GM18520 (cell line): ENCODE results near the gene FGF14.
A peak's percentile ranks its signal among the peaks of the same experiment; 100 is the strongest.

Experiments
- ATAC-seq: cut with Tn5 transposase; IDR thresholded peaks from one replicate; pipeline ENCODE4 v1.9.1; 2021; ENCODE audit not compliant: unreplicated experiment

FGF14 gene

DNA sequence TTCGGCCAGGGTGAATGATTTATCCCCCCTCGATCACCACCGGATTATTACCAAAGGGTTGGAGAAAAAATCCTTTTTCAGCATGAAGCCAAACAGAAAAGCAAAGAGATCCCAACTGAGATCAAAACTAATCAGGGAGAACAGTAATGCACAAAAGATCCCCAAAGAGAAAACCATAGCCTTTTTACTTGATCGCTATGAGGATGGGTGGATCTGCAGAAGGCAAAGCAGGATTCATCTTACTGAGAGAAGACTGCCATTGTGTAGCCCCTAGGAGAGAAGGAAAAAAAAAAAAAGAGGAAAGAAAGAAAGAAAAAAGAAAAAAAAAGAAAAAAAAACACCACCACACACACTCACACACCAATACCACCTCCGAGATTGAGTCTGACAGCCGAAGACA is at the start of gene FGF14:
Gene FGF14, minus strand, starts transcription at position 283 of the 400 bp plus-strand sequence.
- no peak for ATAC-seq

DNA sequence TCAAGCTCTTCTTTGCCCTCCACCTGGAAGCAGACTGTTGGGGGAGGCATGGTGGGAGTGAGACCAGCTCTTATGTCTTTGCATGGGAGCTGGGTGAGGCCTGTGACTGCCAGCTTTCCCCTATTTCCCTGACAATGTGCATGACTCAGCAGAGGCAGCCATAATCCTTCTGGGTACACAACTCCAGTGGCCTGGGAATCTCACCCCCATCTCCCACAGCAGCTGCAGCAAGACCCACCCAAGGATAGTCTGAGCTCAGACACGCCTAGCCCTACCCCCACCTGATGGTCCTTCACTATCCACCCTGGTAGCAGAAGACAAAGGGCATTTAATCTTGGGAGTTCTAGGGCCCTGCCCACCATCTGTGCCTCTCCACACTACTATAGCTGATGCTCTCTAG is 41.4 kb upstream of the FGF14 start:
- no peak for ATAC-seq

DNA sequence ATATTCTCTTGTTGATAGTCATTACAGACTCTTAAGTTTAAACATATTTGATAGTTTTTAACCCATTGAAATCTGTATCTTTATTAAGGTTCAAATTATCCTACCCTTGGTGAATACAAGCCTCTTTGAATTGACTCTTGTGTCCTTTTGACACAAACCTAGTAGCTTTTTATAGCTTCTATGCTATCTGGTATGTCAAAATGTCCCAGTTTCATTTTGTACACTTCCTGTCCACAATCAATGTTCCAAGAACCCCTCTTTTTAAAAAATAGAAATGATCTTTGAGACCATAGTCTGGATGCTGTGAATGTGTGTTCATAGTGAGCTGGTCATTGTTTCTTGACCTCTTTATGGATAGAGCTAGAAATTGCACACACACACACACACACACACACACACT is 39.2 kb upstream of the FGF14 start:
- ATAC-seq: no peak

DNA sequence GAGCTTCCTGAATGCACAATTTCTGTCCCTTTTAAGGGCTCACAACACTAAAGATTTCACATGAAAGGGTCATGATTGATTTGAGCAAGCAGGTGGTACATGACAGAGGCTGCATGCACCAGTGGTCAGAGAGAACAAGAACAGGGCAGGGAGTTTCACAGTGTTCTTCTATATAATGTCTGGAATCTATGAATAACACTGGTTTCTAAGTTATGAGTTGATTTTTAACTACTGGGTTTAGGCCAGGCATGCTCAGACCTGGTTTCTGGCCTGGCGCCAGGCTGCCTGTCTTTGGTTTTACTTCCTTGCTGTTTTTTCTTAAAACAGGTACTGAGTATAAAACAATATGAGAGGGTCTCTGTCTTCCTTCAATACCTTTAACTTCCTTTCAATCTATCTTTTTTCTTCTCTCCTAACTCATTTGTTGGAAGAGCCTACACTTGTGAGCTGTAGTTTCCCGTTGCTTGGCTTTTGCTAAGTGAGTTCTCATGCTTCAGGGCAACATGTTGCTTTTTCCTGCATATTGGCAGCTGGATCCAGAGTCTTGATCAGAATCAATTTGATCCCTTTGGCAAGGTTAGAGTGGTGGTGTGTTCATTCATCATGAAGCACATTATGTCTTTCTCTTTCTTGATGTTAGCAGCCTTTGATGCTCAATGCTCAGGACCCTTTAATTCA is 38.5 kb upstream of the FGF14 start:
- ATAC-seq: no peak

DNA sequence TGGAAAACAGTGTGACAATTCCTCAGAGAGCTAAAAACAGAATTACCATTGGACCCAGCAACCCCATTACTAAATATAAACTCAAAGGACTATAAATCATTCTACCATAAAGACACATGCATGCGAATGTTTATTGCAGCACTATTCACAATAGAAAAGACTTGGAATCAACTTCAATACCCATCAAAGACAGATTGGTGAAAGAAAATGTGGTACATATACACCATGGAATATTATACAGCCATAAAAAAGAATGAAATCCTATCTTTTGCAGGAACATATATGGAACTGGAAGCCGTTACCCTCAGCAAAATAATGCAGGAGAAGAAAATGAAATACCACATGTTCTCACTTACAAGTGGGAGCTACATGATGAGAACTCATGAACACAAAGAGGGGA is 20.8 kb upstream of the FGF14 start:
- ATAC-seq: no peak

- ATAC-seq: no peak
Measured at GRCh38 chr13:102405499-102406100, 3.8 kb upstream of the FGF14 start.

- ATAC-seq: no peak
Measured at GRCh38 chr13:102402290-102402689, 442 bp upstream of the FGF14 start.

GRCh38 chr13:102401265-102401664 is 583 bp downstream of the FGF14 start:
- ATAC-seq: no peak

GRCh38 chr13:102400675-102401145 is 1.1 kb downstream of the FGF14 start:
- ATAC-seq: no peak

GRCh38 chr13:102399791-102400674 is 1.8 kb downstream of the FGF14 start:
- ATAC-seq: no peak

DNA sequence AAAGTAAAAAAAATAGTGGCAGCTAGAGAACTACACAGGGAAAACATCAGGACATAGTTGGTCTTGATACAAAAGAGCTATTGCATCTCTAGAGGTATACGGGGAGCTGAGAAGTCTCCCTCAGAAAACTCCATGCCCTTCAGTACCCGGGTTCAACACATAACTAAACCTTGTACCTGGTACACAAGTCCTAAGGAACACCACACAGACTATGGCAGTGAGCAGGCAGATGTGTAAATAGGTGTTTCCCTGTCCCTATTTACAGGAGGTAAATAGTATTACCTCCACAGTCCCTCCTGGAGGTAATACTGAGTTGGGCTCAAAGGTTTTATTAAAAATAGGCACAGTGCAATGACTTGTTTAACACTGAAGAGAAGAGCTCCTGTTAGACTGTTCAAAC is 5.9 kb downstream of the FGF14 start:
- no peak for ATAC-seq

DNA sequence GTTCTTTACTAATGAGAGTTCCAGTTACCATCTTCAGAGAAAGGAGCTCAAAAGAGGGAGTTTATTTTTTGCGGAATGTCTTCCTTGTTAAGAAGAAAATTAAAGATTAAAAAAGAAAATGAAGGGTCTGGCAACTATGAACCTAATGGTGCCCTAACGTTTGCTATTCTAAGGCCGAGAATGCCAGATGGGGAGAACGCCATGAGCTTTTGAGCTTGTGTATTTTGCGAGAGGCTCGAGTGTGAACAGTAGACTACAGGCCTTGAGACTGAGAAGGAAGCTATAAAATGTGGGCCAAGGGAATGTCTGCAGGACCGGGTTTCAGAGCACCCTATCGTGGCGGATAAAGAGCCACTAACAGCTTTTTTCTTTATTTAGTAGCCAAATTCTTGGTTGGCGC is 6.7 kb downstream of the FGF14 start:
- ATAC-seq: no peak

DNA sequence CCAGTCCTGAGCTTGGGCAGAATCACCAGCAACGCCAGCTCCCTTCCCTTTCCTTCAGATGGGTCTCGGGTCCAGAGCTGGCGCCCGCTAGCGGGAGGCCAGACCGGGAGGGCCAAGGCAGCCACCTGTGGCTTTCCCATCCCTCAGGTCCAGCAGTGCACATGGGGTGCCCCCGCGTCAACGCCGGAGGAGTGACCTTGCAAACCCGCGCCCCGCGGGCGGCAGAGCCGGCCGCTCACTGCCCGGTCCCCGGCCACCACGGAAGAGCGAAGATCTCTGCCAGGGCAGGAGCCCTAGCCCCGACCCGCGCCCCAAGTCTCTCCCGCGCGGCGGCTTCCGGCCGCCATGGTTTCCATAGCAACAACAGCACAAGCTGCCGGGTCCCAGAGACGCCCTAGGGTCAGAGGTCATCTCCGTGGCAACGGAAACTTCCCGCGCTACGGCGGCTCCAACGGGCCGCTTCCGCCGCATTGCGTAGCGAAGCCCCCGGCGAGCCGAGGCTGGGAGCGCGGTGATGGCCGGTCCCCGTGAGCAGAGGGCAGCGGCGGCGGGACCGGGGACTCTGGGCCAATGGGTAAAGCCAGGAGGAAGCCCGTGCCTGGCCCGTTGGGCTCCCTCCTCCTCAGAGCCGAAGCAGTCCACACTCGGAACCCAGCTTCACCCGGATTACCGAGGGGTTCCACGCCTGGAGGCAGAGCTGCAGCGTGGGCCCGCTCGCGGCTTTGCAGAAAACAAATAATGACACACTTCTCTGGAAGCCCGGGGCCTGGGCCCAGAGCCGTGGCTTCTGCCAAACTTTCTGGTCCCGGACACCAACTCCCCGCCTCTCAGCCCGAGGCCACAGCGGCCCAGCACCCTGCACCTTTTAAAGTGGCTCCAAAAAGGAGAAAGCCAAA is 7.4 kb downstream of the FGF14 start:
- peak; percentile 93 for ATAC-seq

- ATAC-seq: no peak
Measured at GRCh38 chr13:102392481-102393209, 9.2 kb downstream of the FGF14 start.

DNA sequence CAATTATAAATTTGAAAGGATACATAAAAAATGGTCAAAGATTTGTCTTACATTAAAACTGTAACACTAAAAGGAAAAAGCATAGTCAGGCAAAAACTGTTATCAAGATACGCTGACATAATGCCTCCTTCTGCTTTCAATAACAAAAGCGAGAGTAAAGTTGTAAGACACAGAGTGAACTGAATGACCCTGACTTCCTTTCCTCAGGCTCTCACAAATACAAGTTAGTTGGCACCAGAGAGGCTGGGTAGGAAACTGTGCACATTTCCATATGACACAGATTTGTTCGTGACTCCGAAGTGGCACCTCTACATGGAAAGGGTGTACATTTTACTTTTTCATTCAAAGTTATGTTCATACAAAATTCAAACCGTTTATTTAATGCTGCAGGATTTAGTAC is 15.4 kb downstream of the FGF14 start:
- no peak for ATAC-seq

DNA sequence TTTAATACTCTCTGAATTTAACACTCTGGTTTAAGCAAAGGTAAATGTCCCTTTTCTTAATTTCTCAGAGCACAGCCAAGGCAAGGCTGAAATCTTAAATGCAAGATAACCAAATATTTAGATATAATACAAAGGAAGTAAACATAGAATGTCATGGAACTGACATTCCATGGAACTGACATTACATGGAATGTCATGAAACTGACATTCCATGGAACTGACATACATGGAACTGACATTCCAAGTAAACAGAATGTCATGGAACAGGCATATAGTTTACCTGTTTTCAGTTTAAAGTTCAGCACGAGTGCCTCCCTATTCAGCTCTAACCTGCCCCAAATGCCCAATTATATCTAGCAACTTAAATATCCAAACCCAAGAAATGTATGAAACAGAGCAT is 21.8 kb downstream of the FGF14 start:
- no peak for ATAC-seq

DNA sequence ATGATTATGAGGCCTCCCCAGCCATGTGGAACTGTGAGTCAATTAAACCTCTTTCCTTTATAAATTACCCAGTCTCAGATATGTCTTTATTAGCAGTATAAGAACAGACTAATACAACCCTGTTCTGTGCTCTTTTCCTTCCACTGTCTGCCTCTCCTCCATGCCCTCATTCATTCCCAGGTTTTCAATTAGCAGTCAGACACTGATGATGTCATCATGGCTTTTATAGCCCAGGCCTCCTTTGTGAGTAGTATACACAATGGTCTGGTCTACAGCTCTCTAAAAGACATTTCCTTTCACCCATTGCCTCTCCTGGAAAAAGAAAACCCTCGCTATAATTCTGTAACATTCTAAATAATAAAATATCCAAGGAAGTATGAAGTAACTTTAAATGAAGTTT is 25.5 kb downstream of the FGF14 start:
- no peak for ATAC-seq

DNA sequence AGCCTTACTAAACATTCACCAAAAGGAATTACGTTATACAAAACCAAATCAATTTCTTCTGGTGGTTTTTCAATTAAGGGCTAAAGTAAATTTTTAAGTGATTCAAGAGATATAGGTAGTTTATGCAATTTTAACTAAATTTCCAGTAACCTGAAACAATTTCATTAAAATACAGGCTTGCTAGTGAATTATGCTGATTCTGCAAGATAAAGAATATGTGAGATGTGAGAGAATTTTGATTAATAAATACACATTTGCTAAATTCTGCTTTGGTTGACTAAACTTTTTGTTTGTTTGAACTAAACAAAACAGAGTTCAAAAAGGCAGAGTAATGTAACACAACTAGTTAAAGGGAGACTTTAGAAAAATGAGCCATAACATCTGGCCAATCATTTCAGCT is 27.1 kb downstream of the FGF14 start:
- no peak for ATAC-seq

DNA sequence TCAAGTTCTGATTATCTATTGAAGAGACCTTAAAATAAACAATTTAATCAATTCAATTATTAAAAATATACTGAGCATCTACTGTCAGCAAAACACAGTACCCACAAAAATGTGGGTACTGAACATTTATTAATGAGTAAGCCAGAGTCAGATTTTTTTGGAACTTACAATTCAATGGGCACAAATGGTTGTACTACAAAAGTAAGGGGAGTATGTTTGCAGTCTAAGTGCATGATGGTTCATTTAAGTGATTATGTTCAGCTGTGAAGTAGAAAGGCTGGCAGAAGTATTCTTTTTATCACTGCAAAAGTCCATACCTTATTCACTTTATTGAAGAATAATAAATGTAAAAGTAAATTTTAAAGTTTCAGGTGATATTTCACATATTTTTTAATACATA is 27.6 kb downstream of the FGF14 start:
- no peak for ATAC-seq

- ATAC-seq: no peak
Measured at GRCh38 chr13:102373221-102373620, 28.6 kb downstream of the FGF14 start.
